Measurements from ENCODE around the gene UEVLD. TPM values are rescaled to one million over a fixed set of nuclear protein-coding genes. Genes with fewer than 3 reads are reported as not detected.

Gene UEVLD
- total RNA-seq, 1 donor from 2014 or later, result 15.7 TPM

GRCh38 chr11:18563090-18563730 is 25.3 kb downstream of the UEVLD start:
- Mint-ChIP-seq H3K27me3 (no peaks in the 10 kb centered on the region), H3K27ac (no peak overlapping the region), H3K36me3 (peaks cover under 1% of the 10 kb centered on the region), H3K9me3 (no peaks in the 10 kb centered on the region), H3K4me3 (no peak overlapping the region), H3K4me1 (ENCODE audit: unreplicated experiment) (no peaks in the 10 kb centered on the region)
- TF ChIP-seq, protein P1, sequence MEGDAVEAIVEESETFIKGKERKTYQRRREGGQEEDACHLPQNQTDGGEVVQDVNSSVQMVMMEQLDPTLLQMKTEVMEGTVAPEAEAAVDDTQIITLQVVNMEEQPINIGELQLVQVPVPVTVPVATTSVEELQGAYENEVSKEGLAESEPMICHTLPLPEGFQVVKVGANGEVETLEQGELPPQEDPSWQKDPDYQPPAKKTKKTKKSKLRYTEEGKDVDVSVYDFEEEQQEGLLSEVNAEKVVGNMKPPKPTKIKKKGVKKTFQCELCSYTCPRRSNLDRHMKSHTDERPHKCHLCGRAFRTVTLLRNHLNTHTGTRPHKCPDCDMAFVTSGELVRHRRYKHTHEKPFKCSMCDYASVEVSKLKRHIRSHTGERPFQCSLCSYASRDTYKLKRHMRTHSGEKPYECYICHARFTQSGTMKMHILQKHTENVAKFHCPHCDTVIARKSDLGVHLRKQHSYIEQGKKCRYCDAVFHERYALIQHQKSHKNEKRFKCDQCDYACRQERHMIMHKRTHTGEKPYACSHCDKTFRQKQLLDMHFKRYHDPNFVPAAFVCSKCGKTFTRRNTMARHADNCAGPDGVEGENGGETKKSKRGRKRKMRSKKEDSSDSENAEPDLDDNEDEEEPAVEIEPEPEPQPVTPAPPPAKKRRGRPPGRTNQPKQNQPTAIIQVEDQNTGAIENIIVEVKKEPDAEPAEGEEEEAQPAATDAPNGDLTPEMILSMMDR (conservative IDR thresholded peaks at IDR 0.05), result no peak
- DNase-seq (ENCODE audit: extremely low spot score, unreplicated experiment), result no peak

DNA sequence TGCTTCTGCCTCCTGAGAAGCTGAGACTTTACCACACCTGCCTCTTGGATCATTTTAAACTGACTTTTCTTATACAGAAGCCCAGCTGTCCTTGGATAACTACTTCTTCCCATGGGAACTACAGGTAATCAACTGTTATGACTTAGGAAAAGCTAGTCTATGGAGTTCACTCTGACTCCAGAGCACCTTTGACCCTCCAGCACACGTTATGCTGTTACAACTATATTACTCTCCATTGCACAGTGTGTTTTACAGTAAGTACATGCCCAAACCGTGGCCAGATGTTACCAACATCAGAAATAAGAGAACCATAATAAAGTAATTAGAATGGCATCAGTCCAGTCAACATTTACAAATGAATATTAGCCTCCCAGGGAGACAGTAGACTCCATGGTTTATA is 40.5 kb downstream of the UEVLD start:
- no peaks in the 10 kb centered on the region for H3K4me1 Mint-ChIP-seq (ENCODE audit: unreplicated experiment)
- no peak overlapping the region for H3K4me3 Mint-ChIP-seq
- H3K36me3 Mint-ChIP-seq, result peaks cover 7% of the 10 kb centered on the region
- H3K9me3 Mint-ChIP-seq, result no peaks in the 10 kb centered on the region
- TF ChIP-seq, protein P1 (conservative IDR thresholded peaks at IDR 0.05), result no peak
- no peak overlapping the region for H3K27ac Mint-ChIP-seq
- no peaks in the 10 kb centered on the region for H3K27me3 Mint-ChIP-seq
- DNase-seq (ENCODE audit: extremely low spot score, unreplicated experiment), result no peak

DNA sequence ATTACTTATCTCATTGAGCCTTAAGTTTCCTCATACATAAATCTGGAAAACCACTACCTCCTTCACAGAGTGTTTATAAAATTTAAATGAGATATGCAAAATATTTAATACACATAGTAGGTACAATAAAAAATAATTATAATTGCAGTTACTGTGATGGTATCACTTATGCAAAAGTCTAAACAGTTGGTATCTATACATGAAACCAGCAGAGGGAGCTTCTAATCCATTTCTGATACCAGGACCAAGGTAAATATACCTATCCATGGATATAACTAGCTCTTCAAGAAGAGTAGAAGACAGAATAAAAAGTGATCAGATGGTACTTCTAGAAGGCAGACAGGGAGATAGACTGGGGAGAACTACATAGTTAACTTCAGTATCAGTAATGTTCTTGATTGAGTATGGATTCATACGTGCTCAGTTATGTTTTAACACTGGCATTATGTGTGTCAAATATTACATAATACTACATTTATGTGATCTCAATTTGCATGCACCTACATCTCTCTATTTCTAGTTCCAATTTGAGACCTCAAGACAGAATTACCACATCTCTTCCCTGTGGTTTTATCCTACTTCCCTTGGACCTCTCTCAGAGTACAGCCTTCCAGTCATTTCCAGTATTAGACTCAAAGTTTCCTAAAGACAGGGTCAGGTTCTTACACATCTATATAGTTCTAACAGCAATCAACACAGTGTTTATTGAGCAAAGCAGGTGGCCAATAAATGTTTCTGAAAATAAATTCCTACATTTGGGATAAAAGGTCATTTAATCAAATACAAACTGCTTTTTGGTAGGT is 48.1 kb downstream of the UEVLD start:
- H3K4me3 Mint-ChIP-seq, result no peak overlapping the region
- TF ChIP-seq, protein P1 (conservative IDR thresholded peaks at IDR 0.05), result peak; percentile 69
- H3K36me3 Mint-ChIP-seq, result no peaks in the 10 kb centered on the region
- no peaks in the 10 kb centered on the region for H3K9me3 Mint-ChIP-seq
- no peaks in the 10 kb centered on the region for H3K27me3 Mint-ChIP-seq
- no peak overlapping the region for H3K27ac Mint-ChIP-seq
- H3K4me1 Mint-ChIP-seq (ENCODE audit: unreplicated experiment), result no peaks in the 10 kb centered on the region
- no peak for DNase-seq (ENCODE audit: extremely low spot score, unreplicated experiment)

DNA sequence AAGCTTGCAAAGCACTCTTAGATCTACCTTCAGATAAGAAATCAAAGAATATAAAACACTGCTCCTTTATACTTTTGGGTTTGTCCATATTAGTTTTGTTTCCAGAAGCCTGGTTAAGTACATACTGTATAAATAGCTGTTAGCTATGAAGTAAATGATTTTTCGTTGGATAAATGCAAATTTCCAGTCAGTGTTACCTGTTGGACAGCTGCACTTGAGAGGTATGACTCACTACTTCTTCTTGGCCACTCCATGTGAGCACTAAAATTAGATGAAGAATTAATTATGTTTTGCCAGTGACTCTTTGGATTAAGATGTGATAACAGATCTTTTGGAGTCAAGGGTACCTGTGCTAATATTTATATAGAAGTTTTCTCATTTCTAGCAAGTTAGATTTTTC is 52.3 kb downstream of the UEVLD start:
- H3K4me1 Mint-ChIP-seq (ENCODE audit: unreplicated experiment), result no peaks in the 10 kb centered on the region
- no peaks in the 10 kb centered on the region for H3K27me3 Mint-ChIP-seq
- TF ChIP-seq, protein P1 (conservative IDR thresholded peaks at IDR 0.05), result no peak
- no peaks in the 10 kb centered on the region for H3K36me3 Mint-ChIP-seq
- no peak for DNase-seq (ENCODE audit: extremely low spot score, unreplicated experiment)
- H3K9me3 Mint-ChIP-seq, result no peaks in the 10 kb centered on the region
- H3K27ac Mint-ChIP-seq, result no peak overlapping the region
- H3K4me3 Mint-ChIP-seq, result no peak overlapping the region

DNA sequence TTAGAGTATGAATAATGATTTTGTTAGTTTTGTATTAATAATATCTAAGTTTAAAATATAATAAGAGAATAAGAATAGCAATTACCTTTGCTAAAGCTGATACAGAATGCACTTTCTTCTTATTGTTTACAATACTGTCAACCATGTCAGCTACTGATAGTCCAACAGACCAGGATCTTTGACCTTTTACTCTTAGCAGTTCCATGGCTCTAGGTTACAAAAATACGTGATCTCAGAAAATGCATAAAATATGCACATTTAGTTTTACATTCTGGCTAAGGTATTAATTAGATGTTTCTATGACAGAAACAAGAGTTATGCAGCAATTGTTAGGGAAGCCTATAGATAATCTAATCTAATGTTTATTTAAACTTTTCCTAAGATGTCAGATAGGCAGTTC is 54.3 kb downstream of the UEVLD start:
- Mint-ChIP-seq H3K27me3 (no peaks in the 10 kb centered on the region), H3K27ac (no peak overlapping the region), H3K36me3 (no peaks in the 10 kb centered on the region), H3K4me3 (no peak overlapping the region), H3K9me3 (no peaks in the 10 kb centered on the region), H3K4me1 (ENCODE audit: unreplicated experiment) (no peaks in the 10 kb centered on the region)
- no peak for DNase-seq (ENCODE audit: extremely low spot score, unreplicated experiment)
- TF ChIP-seq, protein P1 (conservative IDR thresholded peaks at IDR 0.05), result no peak

All from type B pancreatic cell (in vitro differentiated cells).